Parathyroid adenoma (tissue), 2 donors: ENCODE data around the gene ANKFY1.

Experiments
- H2AFZ ChIP-seq: fragments of 300-600 bp; sonication (generic); one replicate; pipeline ENCODE4 v1.7.0; 2017; ENCODE audit warnings: antibody characterized with exemption, mild to moderate bottlenecking
- H3K27ac ChIP-seq: fragments of 300-600 bp; sonication (generic); one replicate; pipeline ENCODE4 v1.7.0; 2017
- H3K27me3 ChIP-seq: fragments of 300-600 bp; sonication (generic); one replicate; pipeline ENCODE4 v1.7.0; 2017; ENCODE audit warnings: low read length; ENCODE audit not compliant: control insufficient read depth, insufficient read depth
- H3K36me3 ChIP-seq: fragments of 300-600 bp; sonication (generic); one replicate; pipeline ENCODE4 v1.7.0; 2017; ENCODE audit warnings: low read length; ENCODE audit not compliant: control insufficient read depth, insufficient read depth
- H3K4me1 ChIP-seq: fragments of 300-600 bp; sonication (generic); one replicate; pipeline ENCODE4 v1.7.0; 2017; ENCODE audit warnings: control low read depth
- H3K4me2 ChIP-seq: fragments of 300-600 bp; sonication (generic); one replicate; pipeline ENCODE4 v1.7.0; 2017; ENCODE audit warnings: low read length
- H3K4me3 ChIP-seq: fragments of 300-600 bp; sonication (generic); one replicate; pipeline ENCODE4 v1.7.0; 2017; ENCODE audit warnings: low read depth, low read length
- H3K79me2 ChIP-seq: fragments of 300-600 bp; sonication (generic); one replicate; pipeline ENCODE4 v1.7.0; 2017; ENCODE audit warnings: control low read depth
- H3K9ac ChIP-seq: fragments of 300-600 bp; sonication (generic); one replicate; pipeline ENCODE4 v1.7.0; 2017; ENCODE audit warnings: mild to moderate bottlenecking
- H3K9me3 ChIP-seq: fragments of 300-600 bp; sonication (generic); one replicate; pipeline ENCODE4 v1.7.0; 2017; ENCODE audit warnings: low read length; ENCODE audit not compliant: control insufficient read depth
- TF ChIP-seq, protein P1 (sequence below): fragments of 300-600 bp; sonication (generic); IDR thresholded peaks from one replicate; pipeline ENCODE4 v1.7.0; 2017; ENCODE audit warnings: antibody characterized with exemption, mild to moderate bottlenecking
- donor health status: primary hyperparathyroidism.

The ANKFY1 gene

DNA sequence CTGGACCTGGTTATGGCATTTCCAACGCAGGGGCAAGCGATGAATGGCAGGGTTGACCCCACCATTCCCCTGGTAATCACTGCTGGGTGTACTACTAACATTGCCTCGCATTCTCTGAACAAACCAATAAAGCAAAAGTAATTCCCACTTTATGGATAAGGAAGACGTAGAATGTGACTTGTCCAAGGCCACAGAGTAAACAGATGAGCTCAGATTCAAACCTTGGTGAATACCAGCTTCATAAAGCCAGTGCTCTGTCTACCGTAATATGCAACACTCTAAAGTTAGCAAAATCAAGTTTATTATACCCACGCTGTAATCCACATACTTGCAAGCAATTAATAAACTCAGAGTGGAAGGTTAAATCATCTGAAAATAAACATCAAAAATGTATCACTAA, 59.6 kb downstream of the ANKFY1 start:
- Histone ChIP-seq H3K4me3 (no peak overlapping the region), H2AFZ (no peak overlapping the region), H3K4me2 (no peak overlapping the region), H3K27me3 (no peaks in the 10 kb centered on the region), H3K27ac (no peak overlapping the region), H3K79me2 (no peaks in the 10 kb centered on the region), H3K9me3 (no peaks in the 10 kb centered on the region), H3K36me3 (no peaks in the 10 kb centered on the region), H3K4me1 (no peaks in the 10 kb centered on the region), H3K9ac (no peak overlapping the region)
- TF ChIP-seq, protein P1, sequence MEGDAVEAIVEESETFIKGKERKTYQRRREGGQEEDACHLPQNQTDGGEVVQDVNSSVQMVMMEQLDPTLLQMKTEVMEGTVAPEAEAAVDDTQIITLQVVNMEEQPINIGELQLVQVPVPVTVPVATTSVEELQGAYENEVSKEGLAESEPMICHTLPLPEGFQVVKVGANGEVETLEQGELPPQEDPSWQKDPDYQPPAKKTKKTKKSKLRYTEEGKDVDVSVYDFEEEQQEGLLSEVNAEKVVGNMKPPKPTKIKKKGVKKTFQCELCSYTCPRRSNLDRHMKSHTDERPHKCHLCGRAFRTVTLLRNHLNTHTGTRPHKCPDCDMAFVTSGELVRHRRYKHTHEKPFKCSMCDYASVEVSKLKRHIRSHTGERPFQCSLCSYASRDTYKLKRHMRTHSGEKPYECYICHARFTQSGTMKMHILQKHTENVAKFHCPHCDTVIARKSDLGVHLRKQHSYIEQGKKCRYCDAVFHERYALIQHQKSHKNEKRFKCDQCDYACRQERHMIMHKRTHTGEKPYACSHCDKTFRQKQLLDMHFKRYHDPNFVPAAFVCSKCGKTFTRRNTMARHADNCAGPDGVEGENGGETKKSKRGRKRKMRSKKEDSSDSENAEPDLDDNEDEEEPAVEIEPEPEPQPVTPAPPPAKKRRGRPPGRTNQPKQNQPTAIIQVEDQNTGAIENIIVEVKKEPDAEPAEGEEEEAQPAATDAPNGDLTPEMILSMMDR, result no peak

DNA sequence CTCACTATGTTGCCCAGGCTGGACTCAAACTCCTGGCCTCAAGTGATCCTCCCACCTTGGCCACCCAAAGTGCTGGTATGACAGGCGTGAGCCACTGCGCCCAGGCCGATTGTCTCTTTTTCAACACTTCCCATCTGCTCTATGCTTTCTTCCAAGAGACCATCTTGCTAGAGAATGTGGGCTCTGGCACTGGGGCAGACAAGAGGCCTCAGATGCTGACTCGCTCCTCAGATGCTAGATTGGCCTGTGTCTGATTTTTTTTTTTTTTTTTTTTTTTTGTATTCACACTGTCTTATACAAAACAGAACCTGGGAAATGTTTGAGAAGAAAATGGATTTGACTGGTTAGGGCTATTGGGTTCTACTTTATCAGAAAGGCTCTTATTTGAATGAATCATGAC, 62.6 kb downstream of the ANKFY1 start:
- Histone ChIP-seq H3K36me3 (no peaks in the 10 kb centered on the region), H3K4me2 (no peak overlapping the region)

DNA sequence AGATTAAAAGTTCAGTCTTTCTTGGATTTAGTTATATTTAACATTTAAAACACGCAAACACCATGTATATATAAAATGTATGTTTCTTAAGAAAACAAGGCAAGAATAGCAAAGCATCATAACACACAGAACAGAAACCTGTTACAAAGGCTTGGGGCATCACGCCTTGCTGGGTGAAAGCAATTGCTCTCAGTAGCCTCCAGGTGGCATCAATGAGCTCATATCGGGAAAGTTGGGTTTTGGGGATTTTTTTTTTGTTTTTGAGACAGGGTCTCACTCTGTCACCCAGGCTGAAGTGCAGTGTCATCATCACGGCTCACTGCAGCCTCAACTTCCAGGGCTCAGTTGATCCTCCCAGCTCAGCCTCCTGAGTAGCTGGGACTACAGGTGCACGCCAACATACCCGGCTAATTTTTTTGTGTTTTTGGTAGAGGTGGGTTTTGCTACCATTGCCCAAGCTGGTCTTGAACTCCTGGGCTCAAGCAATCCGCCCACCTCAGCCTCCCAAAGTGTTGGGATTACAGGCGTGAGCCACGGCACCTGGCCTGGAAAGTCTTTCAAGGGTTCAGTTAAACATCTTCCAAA, 63.9 kb downstream of the ANKFY1 start:
- H3K9ac ChIP-seq, result no peak overlapping the region
- no peaks in the 10 kb centered on the region for H3K4me1 ChIP-seq
- H2AFZ ChIP-seq, result no peak overlapping the region
- H3K79me2 ChIP-seq, result no peaks in the 10 kb centered on the region
- no peaks in the 10 kb centered on the region for H3K36me3 ChIP-seq
- H3K27ac ChIP-seq, result no peak overlapping the region
- H3K27me3 ChIP-seq, result no peaks in the 10 kb centered on the region
- H3K4me2 ChIP-seq, result no peak overlapping the region
- no peak overlapping the region for H3K4me3 ChIP-seq
- TF ChIP-seq, protein P1, result peak; percentile 67
- H3K9me3 ChIP-seq, result no peaks in the 10 kb centered on the region

More for the DNA sequence above, 62.6 kb downstream of the ANKFY1 start:
- Histone ChIP-seq H3K27me3 (no peaks in the 10 kb centered on the region), H3K9me3 (no peaks in the 10 kb centered on the region), H3K4me1 (no peaks in the 10 kb centered on the region), H3K79me2 (no peaks in the 10 kb centered on the region), H3K4me3 (no peak overlapping the region), H3K27ac (no peak overlapping the region), H2AFZ (no peak overlapping the region), H3K9ac (no peak overlapping the region)
- TF ChIP-seq, protein P1, result no peak

DNA sequence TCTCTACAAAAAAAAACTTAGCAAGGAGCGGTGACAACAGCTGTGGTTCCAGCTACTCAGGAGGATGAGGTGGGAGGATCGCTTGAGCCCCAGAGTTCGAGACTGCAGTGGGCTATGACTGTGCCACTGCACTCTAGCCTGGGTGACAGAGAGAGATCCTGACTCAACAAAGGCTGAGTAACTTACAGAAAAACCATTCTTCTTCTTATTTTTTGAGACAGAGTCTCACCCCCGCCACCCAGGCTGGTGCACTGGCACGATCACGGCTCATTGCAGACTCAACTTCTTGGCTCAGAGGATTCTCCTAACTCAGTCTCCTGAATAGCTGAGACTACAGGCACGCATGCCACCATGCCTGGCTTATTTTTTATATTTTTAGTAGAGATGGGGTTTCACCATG, 64.8 kb downstream of the ANKFY1 start:
- Histone ChIP-seq H3K9ac (no peak overlapping the region), H3K36me3 (no peaks in the 10 kb centered on the region), H2AFZ (no peak overlapping the region), H3K27me3 (no peaks in the 10 kb centered on the region), H3K4me1 (no peaks in the 10 kb centered on the region), H3K27ac (no peak overlapping the region), H3K9me3 (no peaks in the 10 kb centered on the region), H3K4me2 (no peak overlapping the region), H3K4me3 (no peak overlapping the region), H3K79me2 (no peaks in the 10 kb centered on the region)
- TF ChIP-seq, protein P1, result no peak

DNA sequence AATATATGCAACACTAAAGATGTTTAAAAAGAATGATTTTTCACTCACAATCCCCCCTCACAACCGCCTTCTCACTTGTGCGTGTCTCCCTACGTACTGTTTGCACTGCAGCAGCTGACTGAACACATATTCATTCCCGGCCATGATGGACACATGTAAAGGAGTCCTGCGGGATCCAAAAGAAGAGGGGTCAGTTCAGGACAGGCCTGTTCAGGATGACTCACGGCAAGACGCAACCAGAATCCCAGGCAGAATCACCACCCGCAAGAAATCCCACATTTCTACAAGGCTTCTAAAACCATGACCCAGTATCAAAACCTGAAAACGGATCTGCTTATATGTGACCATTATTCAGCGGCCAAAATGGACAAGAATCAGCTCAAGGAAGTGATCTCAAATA, 68.5 kb downstream of the ANKFY1 start:
- no peaks in the 10 kb centered on the region for H3K27me3 ChIP-seq
- TF ChIP-seq, protein P1, result no peak
- no peaks in the 10 kb centered on the region for H3K36me3 ChIP-seq

More for the DNA sequence above, 68.5 kb downstream of the ANKFY1 start:
- H3K9ac ChIP-seq, result no peak overlapping the region
- H3K9me3 ChIP-seq, result no peaks in the 10 kb centered on the region
- H3K4me1 ChIP-seq, result no peaks in the 10 kb centered on the region
- H3K27ac ChIP-seq, result no peak overlapping the region
- H3K4me3 ChIP-seq, result no peak overlapping the region
- no peak overlapping the region for H2AFZ ChIP-seq
- no peaks in the 10 kb centered on the region for H3K79me2 ChIP-seq
- H3K4me2 ChIP-seq, result no peak overlapping the region
